Suprapubic skin (tissue), 4 donors: Measurements from ENCODE around the gene PITX2. TPM values are rescaled to one million over a fixed set of nuclear protein-coding genes. Genes with fewer than 3 reads are reported as not detected.

Experiments used
- DNase-seq, 2 donors: peaks; one replicate each; pipeline ENCODE4 v3.0.0-alpha.2; 2019; ENCODE audit warnings: low spot score in 2 of 2
- H3K27ac ChIP-seq: fragments of 200-600 bp; sonication (generic); one replicate; pipeline ENCODE4 v1.5.1; 2019
- H3K27me3 ChIP-seq: fragments of 200-600 bp; sonication (generic); one replicate; pipeline ENCODE4 v1.5.1; 2019
- H3K36me3 ChIP-seq: fragments of 200-600 bp; sonication (generic); one replicate; pipeline ENCODE4 v1.5.1; 2019
- H3K4me1 ChIP-seq: fragments of 200-600 bp; sonication (generic); one replicate; pipeline ENCODE4 v1.5.1; 2019
- H3K4me3 ChIP-seq: fragments of 200-600 bp; sonication (generic); one replicate; pipeline ENCODE4 v1.5.1; 2019; ENCODE audit warnings: mild to moderate bottlenecking
- H3K9me3 ChIP-seq: fragments of 200-600 bp; sonication (generic); one replicate; pipeline ENCODE4 v1.5.1; 2019
- CTCF ChIP-seq, 2 donors: fragments of 200-600 bp in 1 of 2; fragments of 450-650 bp in 1 of 2; sonication (generic) in 1 of 2; IDR thresholded peaks; one replicate each; pipeline ENCODE4 v1.5.1; 2016 to 2019; ENCODE audit warnings: antibody characterized with exemption in 2 of 2, mild to moderate bottlenecking in 1 of 2, moderate library complexity in 1 of 2
- EP300 ChIP-seq: sonication (generic); formaldehyde crosslinking; IDR thresholded peaks from one replicate; pipeline ENCODE4 v1.6.1; 2017; ENCODE audit warnings: antibody characterized with exemption
- POLR2A ChIP-seq, 2 donors: fragments of 450-650 bp; IDR thresholded peaks; one replicate each; pipeline ENCODE4 v1.6.1; 2017; ENCODE audit warnings: antibody characterized with exemption in 2 of 2, mild to moderate bottlenecking in 2 of 2, moderate library complexity in 2 of 2
- POLR2AphosphoS5 ChIP-seq, 3 donors: sonication (generic); formaldehyde crosslinking; IDR thresholded peaks; one replicate each; pipeline ENCODE4 v1.6.1; 2017; ENCODE audit warnings: antibody characterized with exemption in 3 of 3
- WGBS: methylation state at CpG from one replicate; pipeline ENCODE4 v1.1.5; 2018; 5-methylcytosine and 5-hydroxymethylcytosine counted together
- total RNA-seq, 4 donors: library from RNA; depleted of rRNA; stranded (reverse); fragments of >200 nt; gene quantifications; one replicate each; pipeline ENCODE4 v1.1.0, GENCODE V29; 2016

The PITX2 gene
- 1 to 10 TPM in 3 of 4 donors, under 1 TPM in 1; 0.48 to 8.3 (median 4.1) TPM for total RNA-seq

GRCh38 chr4:110622841-110623717 is at the start of gene PITX2:
PITX2 (minus strand) TSS chr4:110623077; CDS start chr4:110622460, 617 bp downstream.
- 14% methylated on average over 19 of the region's 56 CpGs for WGBS
- peaks cover 98% of the 10 kb centered on the region for H3K27me3 ChIP-seq
- H3K4me3 ChIP-seq = peak within 1 kb of the TSS; percentile 54
- no peaks in the 10 kb centered on the region for H3K9me3 ChIP-seq
- no peak within 1 kb of the TSS for H3K27ac ChIP-seq
- peak; percentile 95 to 97 for DNase-seq
- no peaks in the 10 kb centered on the region for H3K36me3 ChIP-seq
- TF ChIP-seq CTCF (IDR thresholded peaks at IDR 0.05) = no peak
- TF ChIP-seq POLR2AphosphoS5 (IDR thresholded peaks at IDR 0.05) = no peak
- no peak for TF ChIP-seq POLR2A (IDR thresholded peaks at IDR 0.05)
- H3K4me1 ChIP-seq = peaks cover 34% of the 10 kb centered on the region

GRCh38 chr4:110671679-110672078 is 48.8 kb upstream of the PITX2 start:
- TF ChIP-seq POLR2AphosphoS5 (IDR thresholded peaks at IDR 0.05) (no peak), POLR2A (IDR thresholded peaks at IDR 0.05) (no peak), CTCF (IDR thresholded peaks at IDR 0.05) (no peak), EP300 (no peak)
- 71% methylated on average over 5 of the region's 5 CpGs for WGBS
- DNase-seq = no peak
- H3K4me3 ChIP-seq = no peak overlapping the region
- no peaks in the 10 kb centered on the region for H3K9me3 ChIP-seq
- H3K27ac ChIP-seq = no peak overlapping the region
- H3K27me3 ChIP-seq = no peaks in the 10 kb centered on the region
- no peaks in the 10 kb centered on the region for H3K4me1 ChIP-seq
- no peaks in the 10 kb centered on the region for H3K36me3 ChIP-seq

- no peaks in the 10 kb centered on the region for H3K27me3 ChIP-seq
- no peaks in the 10 kb centered on the region for H3K4me1 ChIP-seq
- no peak for DNase-seq
- TF ChIP-seq POLR2AphosphoS5 (IDR thresholded peaks at IDR 0.05) (no peak), POLR2A (IDR thresholded peaks at IDR 0.05) (no peak)
- H3K9me3 ChIP-seq = no peaks in the 10 kb centered on the region
- no peak overlapping the region for H3K27ac ChIP-seq
- no peak overlapping the region for H3K4me3 ChIP-seq
- no peaks in the 10 kb centered on the region for H3K36me3 ChIP-seq
Observed at GRCh38 chr4:110669663-110670062, 46.8 kb upstream of the PITX2 start.

- Histone ChIP-seq H3K9me3 (no peaks in the 10 kb centered on the region), H3K27ac (no peak overlapping the region), H3K36me3 (no peaks in the 10 kb centered on the region), H3K4me1 (no peaks in the 10 kb centered on the region), H3K27me3 (no peaks in the 10 kb centered on the region), H3K4me3 (no peak overlapping the region)
- no peak for TF ChIP-seq CTCF (IDR thresholded peaks at IDR 0.05)
- no peak for TF ChIP-seq POLR2AphosphoS5 (IDR thresholded peaks at IDR 0.05)
- TF ChIP-seq EP300 = no peak
- no peak for TF ChIP-seq POLR2A (IDR thresholded peaks at IDR 0.05)
- 63% methylated on average over 6 of the region's 6 CpGs for WGBS
- no peak for DNase-seq
Observed at GRCh38 chr4:110668463-110669235, 45.8 kb upstream of the PITX2 start.

GRCh38 chr4:110667670-110668069 is 44.8 kb upstream of the PITX2 start:
- TF ChIP-seq CTCF (IDR thresholded peaks at IDR 0.05) (no peak), POLR2A (IDR thresholded peaks at IDR 0.05) (no peak), POLR2AphosphoS5 (IDR thresholded peaks at IDR 0.05) (no peak), EP300 (no peak)
- no peak for DNase-seq
- WGBS = 81% methylated on average over 3 of the region's 3 CpGs
- no peak overlapping the region for H3K4me3 ChIP-seq
- H3K27me3 ChIP-seq = no peaks in the 10 kb centered on the region
- no peaks in the 10 kb centered on the region for H3K36me3 ChIP-seq
- no peaks in the 10 kb centered on the region for H3K4me1 ChIP-seq
- H3K9me3 ChIP-seq = no peaks in the 10 kb centered on the region
- H3K27ac ChIP-seq = no peak overlapping the region
